Stimulated activated CD4-positive, alpha-beta T cell treated with anti-CD3 and anti-CD28 coated beads, Interleukin-1b, Interleukin-23, amount 100 ng/mL, for 24 hours (primary cell): Measurements from ENCODE around the gene PGS1.

Source experiments
- DNase-seq, 4 experiments: peaks; one replicate each; pipeline ENCODE4 v3.0.0-alpha.2; 2020; ENCODE audit warnings: low read depth in 4 of 4, low spot score in 1 of 4

Gene PGS1

GRCh38 chr17:78345791-78346494 lies 32.5 kb upstream of the PGS1 start:
- DNase-seq, result no peak

DNA sequence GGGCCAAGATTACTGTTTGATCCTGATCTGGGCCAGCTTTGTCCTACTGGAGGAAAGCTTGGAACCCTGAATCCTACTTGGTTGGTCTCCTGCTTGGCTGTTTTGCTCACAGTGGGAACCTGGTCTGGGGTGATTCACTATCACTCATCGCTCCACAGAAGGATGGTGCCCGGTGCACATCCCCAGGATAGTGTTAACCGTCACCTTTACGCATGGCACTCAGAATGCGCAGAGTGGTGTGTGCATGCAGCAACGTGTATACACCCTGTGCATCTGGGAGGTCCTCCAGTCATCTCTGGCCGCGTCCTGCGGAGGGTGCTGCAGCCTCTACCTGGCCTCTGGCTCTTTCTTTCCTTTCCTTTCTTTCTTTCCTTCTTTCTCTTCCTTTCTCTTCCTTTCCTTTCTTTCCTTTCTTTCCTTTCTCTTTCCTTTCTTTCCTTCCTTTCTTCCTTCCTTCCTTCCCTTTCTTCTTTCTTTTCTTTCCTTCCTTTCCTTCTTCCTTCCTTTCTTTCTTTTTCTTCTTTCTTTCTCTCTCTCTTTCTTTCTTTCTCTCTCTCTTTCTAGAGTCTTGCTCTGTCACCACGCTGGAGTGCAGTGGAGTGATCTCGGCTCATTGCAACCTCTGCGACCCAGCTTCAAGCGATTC lies 31.7 kb upstream of the PGS1 start:
- no peak for DNase-seq

GRCh38 chr17:78347453-78347852 lies 31.0 kb upstream of the PGS1 start:
- DNase-seq, result no peak

DNA sequence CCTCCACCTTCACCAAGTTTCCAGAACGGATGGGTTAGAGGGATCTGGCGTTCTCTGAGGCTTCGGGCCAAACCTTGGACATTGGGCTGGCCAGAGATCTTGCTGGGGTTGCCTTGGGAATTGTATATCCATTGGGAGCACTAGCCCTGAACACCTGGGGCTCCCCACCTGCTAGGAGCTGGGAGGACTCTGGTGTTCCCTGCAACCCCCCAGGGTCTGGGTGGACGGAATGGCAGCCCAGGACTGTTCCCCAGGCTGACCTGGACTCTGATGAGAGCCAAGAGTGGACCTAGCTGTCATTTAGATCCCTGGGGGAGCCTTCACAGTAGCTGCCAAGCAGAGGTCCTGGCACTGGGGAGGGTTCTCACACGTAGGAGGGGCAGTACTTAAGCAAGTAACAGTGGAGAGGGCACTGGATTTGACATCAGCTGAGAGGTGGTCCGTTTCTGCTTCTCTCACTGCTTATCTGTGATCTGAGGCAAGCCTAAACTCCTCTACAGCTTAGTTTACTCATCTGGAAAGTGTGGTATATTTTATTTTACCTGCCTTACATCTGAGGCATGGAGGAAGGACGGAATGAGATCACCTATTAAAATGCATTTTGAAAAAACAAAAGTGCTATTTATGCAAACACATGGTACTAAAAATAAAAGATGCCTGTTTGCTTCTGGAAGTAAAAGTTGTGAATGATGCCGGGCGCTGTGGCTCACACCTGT lies 30.2 kb upstream of the PGS1 start:
- DNase-seq, result no peak

DNA sequence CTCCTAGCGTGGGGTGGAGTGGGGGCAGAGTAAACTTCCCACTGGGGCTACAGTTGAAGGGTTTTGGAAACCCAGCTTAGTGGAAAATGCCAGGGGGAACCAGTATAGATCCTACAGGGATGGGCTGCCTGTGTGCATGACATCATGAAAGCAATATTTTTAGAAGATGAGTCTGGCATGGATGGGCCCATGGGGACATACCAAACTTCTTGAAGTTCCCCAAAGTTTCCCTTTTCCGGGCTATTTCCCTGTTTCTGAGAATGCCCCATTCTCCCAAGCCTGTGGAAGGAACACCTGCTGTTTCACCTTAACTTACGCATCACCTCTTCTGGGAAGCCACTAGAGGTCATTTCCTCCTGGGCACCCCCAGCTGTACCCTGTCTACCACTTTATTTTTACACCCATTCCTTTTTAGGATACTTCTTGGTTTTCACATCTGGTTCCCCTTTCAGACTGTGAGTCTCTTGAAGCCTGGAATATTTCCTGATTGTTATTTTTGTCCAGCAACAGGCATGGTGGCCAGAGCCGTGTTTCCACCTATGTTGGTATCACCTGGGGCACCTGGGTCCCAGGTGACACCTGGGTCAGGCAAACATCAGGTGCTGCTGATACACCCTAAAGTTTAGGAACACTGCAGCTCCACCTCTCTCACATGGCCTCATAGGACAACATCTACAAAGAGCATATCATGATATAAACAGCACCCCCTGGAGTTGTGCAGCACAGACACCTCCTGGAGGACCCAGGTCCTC lies 28.4 kb upstream of the PGS1 start:
- DNase-seq, result no peak

DNA sequence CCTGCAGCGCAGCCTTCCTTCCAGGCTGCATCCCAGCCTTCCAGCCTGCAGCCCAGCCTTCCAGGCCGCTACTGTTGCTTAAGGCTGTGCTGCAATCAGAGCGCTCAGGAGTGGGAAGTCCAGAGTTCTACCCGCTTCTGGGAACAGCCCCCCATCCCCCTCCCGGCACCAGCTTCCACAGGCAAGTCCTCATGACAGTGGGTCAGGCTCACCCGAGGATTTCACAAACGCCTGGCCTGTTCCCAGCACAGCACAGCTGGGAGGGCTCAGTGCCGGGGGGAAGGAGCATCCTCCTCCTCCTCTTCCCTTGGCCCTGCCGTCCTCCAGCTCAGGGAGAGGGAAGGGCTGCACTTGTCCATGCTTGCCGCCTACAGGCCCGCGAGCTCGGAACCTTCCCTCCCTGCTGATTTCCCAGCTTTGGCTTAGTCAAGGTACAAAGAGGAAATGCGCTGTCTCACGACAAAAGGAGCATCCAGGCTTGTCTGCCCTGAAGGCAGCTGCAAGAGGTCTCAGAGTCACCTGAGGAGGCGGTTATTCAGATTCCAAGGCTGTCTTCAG lies 26.9 kb upstream of the PGS1 start:
- DNase-seq, result no peak

GRCh38 chr17:78353834-78354233 lies 24.6 kb upstream of the PGS1 start:
- no peak for DNase-seq

- no peak for DNase-seq
Observed at GRCh38 chr17:78355045-78355641, 23.3 kb upstream of the PGS1 start.

GRCh38 chr17:78355701-78356100 lies 22.7 kb upstream of the PGS1 start:
- DNase-seq, result no peak

- DNase-seq, result peak; percentile 70 to 88 (median 79)
Observed at GRCh38 chr17:78356101-78356713, 22.2 kb upstream of the PGS1 start.

- no peak for DNase-seq
Observed at GRCh38 chr17:78357177-78357586, 21.3 kb upstream of the PGS1 start.

DNA sequence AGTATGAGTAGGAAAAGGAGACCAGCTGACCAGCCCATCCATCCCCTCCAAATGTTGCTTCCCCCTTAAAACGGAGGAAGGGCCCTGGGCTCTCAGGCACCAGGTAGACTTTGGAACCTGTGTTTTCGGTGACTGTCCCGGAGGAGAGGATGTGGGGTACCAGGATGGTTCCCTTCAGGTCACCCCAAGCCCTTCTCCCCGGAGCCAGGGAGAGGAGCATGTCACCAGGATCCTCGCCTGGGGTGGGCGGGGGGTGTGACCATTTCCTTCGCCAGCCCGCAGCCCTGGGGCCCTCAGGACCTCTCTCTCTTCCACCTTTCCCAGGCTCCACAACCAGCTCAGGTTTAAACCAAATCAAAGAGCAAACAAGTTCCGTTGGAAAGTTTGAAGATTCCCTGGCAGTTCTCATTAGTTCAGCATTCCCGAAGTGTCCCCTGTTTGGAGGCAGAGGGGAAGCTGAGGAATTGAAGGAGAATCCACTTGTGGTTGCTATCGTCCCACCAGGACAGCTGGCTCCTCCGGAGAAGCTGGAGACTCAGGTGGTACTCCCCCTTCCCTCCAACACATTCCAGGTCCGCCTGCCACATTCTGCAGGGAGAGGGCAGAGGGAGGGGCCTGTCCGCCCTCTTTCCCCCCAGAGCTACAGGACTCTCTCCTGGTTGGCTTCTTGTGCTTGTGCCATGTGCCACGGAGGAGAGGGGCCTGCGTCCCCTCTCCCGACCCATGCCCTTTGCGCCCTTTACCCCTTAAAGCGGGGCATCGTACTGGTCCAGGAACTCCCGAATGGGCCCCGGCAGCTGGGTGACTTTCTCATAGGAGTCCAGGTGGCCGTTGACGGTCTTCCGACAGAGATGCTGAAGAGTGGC lies 20.5 kb upstream of the PGS1 start:
- no peak for DNase-seq

DNA sequence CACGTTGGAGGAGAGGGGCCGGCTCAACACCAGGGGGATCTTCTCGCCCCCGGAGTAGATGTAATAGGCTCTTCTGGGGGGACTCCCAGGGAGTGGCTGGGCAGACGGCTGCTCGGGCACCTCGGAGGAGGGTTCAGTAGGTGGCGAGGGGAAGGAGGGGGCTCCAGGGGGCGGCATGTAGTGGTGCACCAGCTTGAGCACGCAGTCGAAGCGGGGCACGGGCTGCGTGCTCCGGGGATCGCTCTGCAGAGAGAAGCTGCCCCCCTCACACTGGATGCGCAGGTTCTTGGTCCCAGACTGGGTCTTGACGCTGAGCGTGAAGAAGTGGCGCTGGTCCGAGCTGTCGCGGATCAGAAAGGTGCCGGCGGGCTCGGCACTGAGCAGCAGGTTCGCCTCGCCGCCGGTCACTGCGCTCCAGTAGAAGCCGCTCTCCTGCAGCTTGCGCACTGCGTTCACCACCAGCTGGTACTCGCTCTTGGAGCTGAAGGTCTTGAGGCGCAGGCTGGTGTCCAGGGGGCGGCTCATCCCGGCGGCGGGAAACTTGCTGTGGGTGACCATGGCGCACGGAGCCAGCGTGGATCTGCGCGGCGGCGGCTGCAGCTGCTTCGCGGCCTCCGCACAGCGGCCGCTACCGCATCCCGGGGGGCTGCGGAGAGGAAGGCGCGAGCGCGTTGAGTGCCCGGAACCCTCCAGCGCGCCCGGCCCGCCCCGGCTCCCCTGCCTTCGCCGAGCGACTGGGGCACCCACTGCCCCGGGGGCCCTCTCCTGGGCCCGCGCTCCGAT lies 19.7 kb upstream of the PGS1 start:
- no peak for DNase-seq

DNA sequence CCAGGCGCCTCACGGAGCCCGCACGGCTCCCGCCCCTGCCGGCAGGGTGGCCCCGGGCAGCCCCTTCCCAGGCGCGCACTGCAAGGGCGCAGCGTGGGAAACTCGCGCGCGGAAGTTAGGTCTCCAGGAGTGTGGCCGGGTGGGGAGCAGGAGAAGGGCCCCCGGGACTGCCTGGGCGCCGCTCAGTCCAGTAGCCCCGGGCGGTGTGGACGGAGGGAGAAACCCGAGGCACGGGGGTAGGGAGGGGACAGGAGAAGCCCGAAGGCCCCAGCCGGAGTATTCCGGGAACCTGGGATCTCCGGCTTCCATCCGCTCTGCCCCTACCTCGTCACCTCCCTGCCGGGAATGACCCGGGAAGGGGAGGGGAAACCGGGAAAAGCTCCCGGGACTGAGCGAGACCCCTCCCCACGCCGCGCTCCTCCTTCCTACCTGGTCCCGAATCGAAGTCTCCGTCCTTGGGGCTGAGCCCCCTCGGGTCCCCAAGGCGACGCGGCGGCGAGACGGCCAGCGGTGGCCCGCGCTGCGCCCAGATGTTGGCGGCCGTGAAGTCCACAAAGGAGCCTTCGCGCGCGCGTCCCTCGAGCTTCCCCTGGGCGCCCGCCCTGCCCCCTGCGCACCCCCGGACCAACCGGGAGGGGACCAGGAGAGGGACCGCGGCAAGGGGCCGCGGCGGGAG lies 19.0 kb upstream of the PGS1 start:
- DNase-seq, result no peak

DNA sequence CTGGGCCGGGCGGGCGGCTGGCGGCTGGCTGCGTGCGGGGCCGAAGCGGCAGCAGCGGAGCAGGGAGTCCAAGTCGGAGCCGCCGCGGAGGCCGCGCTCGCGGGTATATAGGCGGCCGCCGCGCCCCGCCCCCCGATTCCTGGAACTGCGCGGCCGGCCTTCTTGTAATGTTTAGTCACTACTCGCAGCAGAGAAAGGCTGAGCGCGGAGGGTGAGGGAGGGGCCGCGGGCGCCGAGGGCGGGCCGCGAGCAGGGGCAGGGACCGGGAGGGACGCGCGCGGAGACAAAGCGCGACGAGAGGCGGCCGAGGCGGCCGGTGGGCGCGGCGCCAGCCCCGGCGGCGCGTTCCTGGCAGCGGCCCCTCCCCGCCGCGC lies 18.5 kb upstream of the PGS1 start, which contains the start of gene SOCS3:
Gene SOCS3, minus strand, starts transcription at position 81 of the 374 bp plus-strand sequence. CDS start 982 bp downstream, outside the sequence.
- DNase-seq, result peak; percentile 83 to 96 (median 94)

DNA sequence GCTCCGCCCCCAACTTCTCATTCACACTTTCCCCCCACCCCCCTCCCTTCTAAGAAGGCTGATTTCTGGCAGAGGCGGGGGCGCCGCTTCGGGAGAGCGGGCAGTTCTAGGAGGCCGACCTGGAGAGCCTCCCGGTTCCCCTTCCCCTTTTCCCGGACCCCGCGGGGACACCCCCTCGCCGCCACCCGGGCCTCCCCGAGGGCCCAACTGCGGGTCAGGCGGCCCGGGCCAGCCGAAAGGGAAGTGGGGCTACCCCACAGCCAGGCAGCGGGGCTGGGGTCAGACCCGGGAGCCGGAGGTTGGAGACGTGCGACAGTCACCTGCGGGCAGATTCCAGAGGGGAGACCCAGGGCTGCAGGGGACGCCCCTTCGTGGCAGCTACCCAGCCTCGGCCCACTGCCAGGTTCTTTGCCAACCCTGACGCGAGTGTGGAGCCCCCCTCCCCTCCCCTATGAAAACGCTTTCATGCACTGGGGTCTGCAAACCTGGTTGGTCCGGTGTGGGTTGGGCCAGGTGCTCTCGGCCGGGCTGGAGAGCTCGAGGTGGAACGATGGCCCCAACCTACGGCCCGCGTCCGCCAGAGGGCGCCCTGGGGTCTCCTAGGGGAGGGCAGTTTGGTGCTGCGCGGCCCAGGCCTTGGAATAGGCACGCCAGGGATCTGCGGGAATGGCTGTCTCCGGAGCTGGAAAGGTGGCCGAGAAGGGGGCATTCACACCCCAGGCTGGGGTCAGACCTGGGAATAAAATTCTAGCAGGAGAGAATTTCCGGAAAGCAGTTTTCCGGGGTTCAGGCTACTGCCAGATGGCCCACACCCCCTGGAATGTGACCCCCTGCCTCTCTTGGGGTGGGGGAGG lies 17.9 kb upstream of the PGS1 start:
- peak; percentile 92 to 93 (median 93) for DNase-seq

GRCh38 chr17:78361225-78361701 lies 17.2 kb upstream of the PGS1 start:
- no peak for DNase-seq
